22Rv1 (cell line): ENCODE results near the gene TNS3.

Source experiments
- H3K27ac ChIP-seq: fragments of 450-650 bp; 2 replicates; pipeline ENCODE4 v1.5.1; 2017
- CTCF ChIP-seq: fragments of 450-650 bp; IDR thresholded peaks from 2 replicates; pipeline ENCODE4 v1.5.1; 2017; ENCODE audit warnings: mild to moderate bottlenecking
- ZFX ChIP-seq: fragments of 450-650 bp; IDR thresholded peaks from 2 replicates; pipeline ENCODE4 v1.6.1; 2017; ENCODE audit warnings: antibody characterized with exemption, borderline replicate concordance

Gene TNS3

GRCh38 chr7:47393406-47393805 lies 188.5 kb downstream of the TNS3 start:
- H3K27ac ChIP-seq: no peak overlapping the region
- TF ChIP-seq CTCF: no peak
- no peak for TF ChIP-seq ZFX

- H3K27ac ChIP-seq: no peak overlapping the region
Observed at GRCh38 chr7:47392241-47392759, 189.6 kb downstream of the TNS3 start.

GRCh38 chr7:47391726-47392125 lies 190.2 kb downstream of the TNS3 start:
- no peak for TF ChIP-seq ZFX
- no peak for TF ChIP-seq CTCF

More at GRCh38 chr7:47392241-47392759, 189.6 kb downstream of the TNS3 start:
- TF ChIP-seq CTCF: no peak
- no peak for TF ChIP-seq ZFX

GRCh38 chr7:47390914-47391313 lies 191.0 kb downstream of the TNS3 start:
- TF ChIP-seq CTCF: no peak
- no peak for TF ChIP-seq ZFX
- H3K27ac ChIP-seq: no peak overlapping the region

More at GRCh38 chr7:47391726-47392125, 190.2 kb downstream of the TNS3 start:
- no peak overlapping the region for H3K27ac ChIP-seq

- TF ChIP-seq CTCF (no peak), ZFX (no peak)
- no peak overlapping the region for H3K27ac ChIP-seq
Observed at GRCh38 chr7:47389923-47390630, 191.8 kb downstream of the TNS3 start.

GRCh38 chr7:47389171-47389922 lies 192.6 kb downstream of the TNS3 start:
- TF ChIP-seq CTCF: no peak
- TF ChIP-seq ZFX: no peak
- no peak overlapping the region for H3K27ac ChIP-seq

- TF ChIP-seq CTCF: no peak
- no peak for TF ChIP-seq ZFX
- no peak overlapping the region for H3K27ac ChIP-seq
Observed at GRCh38 chr7:47387506-47387905, 194.4 kb downstream of the TNS3 start.
